ENCODE data around the gene PDZRN4.

DNA sequence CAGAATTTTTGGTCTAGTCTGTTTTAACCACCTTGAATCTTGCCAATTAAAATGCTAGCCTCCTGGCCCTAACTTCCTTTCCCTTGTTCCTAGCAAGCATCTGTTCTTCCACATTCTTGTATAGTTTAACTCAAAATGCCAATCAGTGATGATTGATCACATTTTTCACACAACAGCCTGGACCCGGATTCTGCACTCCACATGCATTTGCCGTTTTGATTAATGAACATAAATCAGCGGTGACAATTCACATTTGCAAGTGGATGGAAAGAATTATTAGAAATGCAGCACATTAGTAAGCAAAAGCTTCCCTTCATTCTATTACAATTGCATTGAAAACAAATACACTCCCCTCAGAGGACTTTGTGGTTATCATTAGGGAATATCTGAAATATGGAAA is 83.4 kb downstream of the PDZRN4 start:
- TF ChIP-seq, protein P1, sequence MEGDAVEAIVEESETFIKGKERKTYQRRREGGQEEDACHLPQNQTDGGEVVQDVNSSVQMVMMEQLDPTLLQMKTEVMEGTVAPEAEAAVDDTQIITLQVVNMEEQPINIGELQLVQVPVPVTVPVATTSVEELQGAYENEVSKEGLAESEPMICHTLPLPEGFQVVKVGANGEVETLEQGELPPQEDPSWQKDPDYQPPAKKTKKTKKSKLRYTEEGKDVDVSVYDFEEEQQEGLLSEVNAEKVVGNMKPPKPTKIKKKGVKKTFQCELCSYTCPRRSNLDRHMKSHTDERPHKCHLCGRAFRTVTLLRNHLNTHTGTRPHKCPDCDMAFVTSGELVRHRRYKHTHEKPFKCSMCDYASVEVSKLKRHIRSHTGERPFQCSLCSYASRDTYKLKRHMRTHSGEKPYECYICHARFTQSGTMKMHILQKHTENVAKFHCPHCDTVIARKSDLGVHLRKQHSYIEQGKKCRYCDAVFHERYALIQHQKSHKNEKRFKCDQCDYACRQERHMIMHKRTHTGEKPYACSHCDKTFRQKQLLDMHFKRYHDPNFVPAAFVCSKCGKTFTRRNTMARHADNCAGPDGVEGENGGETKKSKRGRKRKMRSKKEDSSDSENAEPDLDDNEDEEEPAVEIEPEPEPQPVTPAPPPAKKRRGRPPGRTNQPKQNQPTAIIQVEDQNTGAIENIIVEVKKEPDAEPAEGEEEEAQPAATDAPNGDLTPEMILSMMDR (conservative IDR thresholded peaks at IDR 0.05; ENCODE audit: low read length): no peak
- no peak for TF ChIP-seq EZH2phosphoT487 (IDR thresholded peaks at IDR 0.05; ENCODE audit: borderline replicate concordance)
